CD4-positive, alpha-beta T cell treated with Interleukin-4 for 1 hour (primary cell): ENCODE measurements around the gene CHPF.

ENCODE experiments used
- DNase-seq, 2 donors: peaks; one replicate each; pipeline ENCODE4 v3.0.0-alpha.2; 2020 to 2022

The CHPF gene

GRCh38 chr2:219543596-219544358 is at the start of gene CHPF, which contains the start of gene TMEM198:
Gene CHPF (minus strand): TSS chr2:219543809. CDS start chr2:219543538, 271 bp downstream.
Gene TMEM198 (plus strand): TSS chr2:219544028. CDS start chr2:219544728, 700 bp downstream.
- DNase-seq: peak; percentile 96

- no peak for DNase-seq
Observed at GRCh38 chr2:219593154-219593553, 49.5 kb upstream of the CHPF start.

GRCh38 chr2:219592736-219593135 is 49.1 kb upstream of the CHPF start:
- DNase-seq: no peak

GRCh38 chr2:219591091-219591490 is 47.5 kb upstream of the CHPF start:
- no peak for DNase-seq

- no peak for DNase-seq
Observed at GRCh38 chr2:219581346-219581745, 37.7 kb upstream of the CHPF start.

- no peak for DNase-seq
Observed at GRCh38 chr2:219578811-219579613, 35.4 kb upstream of the CHPF start.

- DNase-seq: no peak
Observed at GRCh38 chr2:219576505-219577388, 33.1 kb upstream of the CHPF start.

- no peak for DNase-seq
Observed at GRCh38 chr2:219575566-219576504, 32.2 kb upstream of the CHPF start.

- no peak for DNase-seq
Observed at GRCh38 chr2:219574484-219575311, 31.1 kb upstream of the CHPF start.

- no peak for DNase-seq
Observed at GRCh38 chr2:219573166-219573565, 29.6 kb upstream of the CHPF start.

- DNase-seq: no peak
Observed at GRCh38 chr2:219572237-219573001, 28.8 kb upstream of the CHPF start, which contains the start of gene INHA. Gene INHA (plus strand): TSS chr2:219572310. CDS start chr2:219572375, 65 bp downstream.

GRCh38 chr2:219571311-219572236 is 28.0 kb upstream of the CHPF start, which contains the start of gene OBSL1:
Gene OBSL1 (minus strand): TSS chr2:219571539. CDS start chr2:219571232, 307 bp downstream.
- no peak for DNase-seq

- DNase-seq: no peak
Observed at GRCh38 chr2:219570924-219571310, 27.3 kb upstream of the CHPF start.

- DNase-seq: no peak
Observed at GRCh38 chr2:219570194-219570923, 26.8 kb upstream of the CHPF start.

- no peak for DNase-seq
Observed at GRCh38 chr2:219569635-219570034, 26.0 kb upstream of the CHPF start.

GRCh38 chr2:219569041-219569440 is 25.4 kb upstream of the CHPF start:
- no peak for DNase-seq

- DNase-seq: no peak
Observed at GRCh38 chr2:219567791-219568361, 24.3 kb upstream of the CHPF start.

GRCh38 chr2:219567131-219567530 is 23.5 kb upstream of the CHPF start:
- no peak for DNase-seq
